Naive thymus-derived CD8-positive, alpha-beta T cell (primary cell): ENCODE measurements around the gene ACBD6. TPM values are rescaled to one million over a fixed set of nuclear protein-coding genes. Genes with fewer than 3 reads are reported as not detected.
A peak's percentile ranks its signal among the peaks of the same experiment; 100 is the strongest.

Experiments
- ATAC-seq, 2 donors: fragments of 150-1000 bp; cut with Tn5 transposase in 1 of 2; sonication (Bioruptor Pico), chemical (Tn5 transposase) in 1 of 2; 1 replicate in 1 of 2; 2 replicates in 1 of 2; pipeline ENCODE4 v1.10.0; 2021; ENCODE audit warnings: mild to moderate bottlenecking in 2 of 2, moderate library complexity in 2 of 2
- POLR2A ChIA-PET: fragments of 350-600 bp; sonication (Branson Sonifier 250); formaldehyde crosslinking; loops from one replicate; lab custom pipeline; 2021; ENCODE audit warnings: antibody characterized with exemption; lab: Charles Lee
- DNase-seq, 10 donors: peaks; one replicate each; pipeline versions ENCODE4 v3.0.0 to v3.0.0-alpha.2; 2020 to 2022
- H3K27ac Mint-ChIP-seq, 10 donors: one replicate each; pipeline ENCODE4 v1.8.0; 2020 to 2022; ENCODE audit warnings: mild to moderate bottlenecking in 10 of 10, mixed read lengths in 10 of 10, moderate library complexity in 4 of 10, inconsistent platforms in 1 of 10
- H3K27me3 Mint-ChIP-seq, 5 donors: one replicate each; pipeline ENCODE4 v1.8.0; 2021 to 2022; ENCODE audit warnings: mixed read lengths in 5 of 5
- H3K36me3 Mint-ChIP-seq, 3 donors: one replicate each; pipeline ENCODE4 v1.8.0; 2020 to 2022; ENCODE audit warnings: mixed read lengths in 3 of 3, mild to moderate bottlenecking in 2 of 3, inconsistent platforms in 1 of 3
- H3K4me1 Mint-ChIP-seq, 4 donors: one replicate each; pipeline ENCODE4 v1.8.0; 2021 to 2022; ENCODE audit warnings: mixed read lengths in 4 of 4
- H3K4me3 Mint-ChIP-seq, 10 donors: one replicate each; pipeline ENCODE4 v1.8.0; 2020 to 2022; ENCODE audit warnings: mild to moderate bottlenecking in 10 of 10, mixed read lengths in 10 of 10, moderate library complexity in 6 of 10, inconsistent platforms in 1 of 10
- H3K9me3 Mint-ChIP-seq, 9 donors: one replicate each; pipeline ENCODE4 v1.8.0; 2020 to 2022; ENCODE audit warnings: mixed read lengths in 9 of 9, mild to moderate bottlenecking in 3 of 9, inconsistent platforms in 1 of 9, moderate library complexity in 1 of 9
- polyA plus RNA-seq, 3 donors: library from polyadenylated mRNA; unstranded; fragments of 300-500 nt; fragmentation: Illumina TruSeq; gene quantifications; one replicate each; pipeline ENCODE4 v1.2.3, GENCODE V29; 2021
- total RNA-seq, 8 experiments: library from RNA in 2 of 8; stranded (reverse) in 2 of 8; gene quantifications; one replicate each; pipeline ENCODE4 v1.2.3 and lab custom pipeline; 2021 to 2026

Gene ACBD6
- total and polyA plus RNA-seq, 5 experiments from 2014 or later = 45.8 to 63.6 (median 46.4) TPM

DNA sequence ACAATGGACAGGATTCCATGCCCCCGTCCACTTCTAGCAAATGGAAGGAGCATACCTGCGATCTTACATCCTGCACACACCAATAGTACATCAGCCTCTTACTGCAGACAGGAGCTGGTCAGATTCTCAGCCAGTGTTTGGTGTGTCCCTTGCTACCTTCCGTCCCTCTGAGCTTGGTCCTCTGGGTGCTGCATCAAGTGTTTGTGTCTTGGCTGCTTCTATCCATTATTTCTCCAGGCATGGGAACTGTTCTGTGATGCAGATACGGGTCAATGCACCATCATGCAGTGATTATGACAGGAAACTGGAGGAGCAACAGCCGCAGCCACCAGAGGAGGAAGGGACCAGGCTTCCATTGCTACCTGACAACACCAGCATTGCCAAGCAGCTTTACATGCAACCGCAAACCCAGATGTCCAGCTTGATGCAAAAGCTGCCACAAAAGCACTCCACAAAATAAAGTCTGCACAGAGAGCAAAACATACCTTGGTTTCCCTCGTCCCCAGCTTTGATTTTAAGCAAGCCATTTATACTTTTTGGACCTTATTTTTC lies 34.5 kb upstream of the ACBD6 start:
- H3K36me3 Mint-ChIP-seq = no peaks in the 10 kb centered on the region
- H3K9me3 Mint-ChIP-seq = no peaks in the 10 kb centered on the region
- ATAC-seq (no peak), DNase-seq (no peak)
- H3K4me1 Mint-ChIP-seq = peaks cover 0 to 6% (median 0%) of the 10 kb centered on the region in 4 donors
- H3K27me3 Mint-ChIP-seq = peaks cover 0 to 8% (median 0%) of the 10 kb centered on the region in 5 donors
- POLR2A ChIA-PET = no interaction called here
- H3K27ac Mint-ChIP-seq = peak overlapping the region in 1 of 10 donors; percentile 37
- H3K4me3 Mint-ChIP-seq = no peak overlapping the region

DNA sequence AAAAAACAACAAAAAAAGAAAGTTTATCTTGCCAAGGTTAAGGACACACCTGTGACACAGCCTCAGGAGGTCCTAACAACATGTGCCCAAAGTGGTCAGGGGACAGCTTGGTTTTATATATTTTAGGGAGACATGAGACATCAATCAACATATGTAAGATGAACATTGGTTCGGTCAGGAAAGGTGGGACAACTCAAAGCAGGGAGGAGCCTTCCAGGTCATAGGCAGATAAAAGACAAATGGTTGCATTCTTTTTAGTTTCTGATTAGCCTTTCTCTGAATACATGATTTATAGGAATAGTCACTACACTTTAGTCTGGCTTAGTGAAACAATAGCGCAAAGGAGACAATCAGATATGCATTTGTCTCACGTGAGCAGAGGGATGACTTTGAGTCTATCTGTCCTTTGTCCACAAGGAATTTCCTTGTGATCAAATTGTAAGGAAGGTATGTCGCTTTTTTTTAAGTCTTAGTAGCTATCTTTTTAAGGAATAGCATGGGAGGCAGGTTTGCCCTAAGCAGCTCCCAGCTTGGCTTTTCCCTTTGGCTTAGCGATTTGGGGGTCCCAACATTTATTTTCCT lies 33.1 kb upstream of the ACBD6 start:
- no peak overlapping the region for H3K4me3 Mint-ChIP-seq
- POLR2A ChIA-PET = no interaction called here
- H3K9me3 Mint-ChIP-seq = no peaks in the 10 kb centered on the region
- H3K27ac Mint-ChIP-seq = no peak overlapping the region
- no peaks in the 10 kb centered on the region for H3K36me3 Mint-ChIP-seq
- peaks cover 0 to 6% (median 0%) of the 10 kb centered on the region in 4 donors for H3K4me1 Mint-ChIP-seq
- DNase-seq (no peak), ATAC-seq (no peak)
- peaks cover 0 to 8% (median 0%) of the 10 kb centered on the region in 5 donors for H3K27me3 Mint-ChIP-seq

DNA sequence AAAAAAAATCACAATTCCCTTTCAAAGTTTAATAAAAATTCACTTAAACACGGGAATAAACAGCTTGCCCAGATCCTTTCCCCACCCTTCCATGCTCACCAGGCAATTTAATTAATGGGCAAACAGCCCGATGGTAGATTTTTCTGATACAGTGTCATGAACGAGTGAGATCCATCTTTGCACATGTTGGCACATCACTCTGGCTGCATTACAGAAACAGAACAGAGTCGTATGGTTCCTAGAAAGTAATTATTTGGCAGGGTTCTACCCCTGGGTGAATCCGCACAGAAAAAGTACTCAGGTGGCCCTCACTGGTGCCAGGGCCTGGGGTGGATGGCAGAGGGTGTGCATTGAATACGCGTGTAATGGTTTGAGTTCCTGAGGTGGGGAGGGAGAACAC lies 31.8 kb upstream of the ACBD6 start:
- no peak for DNase-seq
- POLR2A ChIA-PET = no interaction called here
- no peak for ATAC-seq
- H3K27ac Mint-ChIP-seq = no peak overlapping the region
- no peaks in the 10 kb centered on the region for H3K36me3 Mint-ChIP-seq
- H3K4me3 Mint-ChIP-seq = no peak overlapping the region
- peaks cover 0 to 8% (median 0%) of the 10 kb centered on the region in 5 donors for H3K27me3 Mint-ChIP-seq
- peaks cover 0 to 6% (median 0%) of the 10 kb centered on the region in 4 donors for H3K4me1 Mint-ChIP-seq
- H3K9me3 Mint-ChIP-seq = no peaks in the 10 kb centered on the region

DNA sequence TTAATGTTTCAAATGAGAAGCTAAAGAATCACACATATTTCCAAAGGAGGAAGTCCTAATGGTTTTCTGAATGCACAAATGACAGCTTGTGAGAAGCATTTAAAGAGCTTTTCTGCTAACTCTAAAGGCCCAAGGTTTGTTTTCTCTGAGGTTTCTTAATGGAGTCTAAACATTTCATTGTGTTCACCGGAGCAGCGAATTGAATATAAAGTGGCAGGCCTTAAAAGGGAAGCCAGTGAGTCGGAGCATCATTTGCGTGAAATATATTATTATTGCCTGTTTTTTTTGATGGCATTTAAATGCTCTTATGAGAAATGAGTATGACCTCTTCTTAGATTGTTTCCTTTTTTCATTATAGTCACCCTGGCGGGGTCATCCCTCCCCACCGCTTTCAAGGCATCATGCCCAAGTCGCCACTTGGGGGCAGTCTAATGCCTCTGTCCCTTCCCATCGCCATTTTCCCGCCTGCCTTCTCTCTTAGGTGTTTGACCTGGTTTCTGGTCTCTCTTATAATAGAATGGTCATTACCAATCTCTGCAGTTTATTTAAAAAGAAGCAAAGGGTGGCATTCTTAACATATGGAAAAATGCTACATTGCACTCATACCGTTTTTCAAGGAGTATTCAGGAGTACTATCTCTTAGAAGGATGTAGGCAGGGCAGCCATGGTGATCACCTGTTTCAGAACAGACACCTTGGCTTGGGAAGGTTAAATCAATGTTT lies 31.1 kb upstream of the ACBD6 start:
- Mint-ChIP-seq H3K9me3 (no peaks in the 10 kb centered on the region), H3K27ac (no peak overlapping the region), H3K4me3 (no peak overlapping the region), H3K36me3 (no peaks in the 10 kb centered on the region), H3K4me1 (peaks cover 0 to 6% (median 0%) of the 10 kb centered on the region in 4 donors), H3K27me3 (peaks cover 0 to 8% (median 0%) of the 10 kb centered on the region in 5 donors)
- peak; percentile 58 to 62 for ATAC-seq
- DNase-seq = peak; percentile 17 to 73 (median 42)
- POLR2A ChIA-PET = no interaction called here

DNA sequence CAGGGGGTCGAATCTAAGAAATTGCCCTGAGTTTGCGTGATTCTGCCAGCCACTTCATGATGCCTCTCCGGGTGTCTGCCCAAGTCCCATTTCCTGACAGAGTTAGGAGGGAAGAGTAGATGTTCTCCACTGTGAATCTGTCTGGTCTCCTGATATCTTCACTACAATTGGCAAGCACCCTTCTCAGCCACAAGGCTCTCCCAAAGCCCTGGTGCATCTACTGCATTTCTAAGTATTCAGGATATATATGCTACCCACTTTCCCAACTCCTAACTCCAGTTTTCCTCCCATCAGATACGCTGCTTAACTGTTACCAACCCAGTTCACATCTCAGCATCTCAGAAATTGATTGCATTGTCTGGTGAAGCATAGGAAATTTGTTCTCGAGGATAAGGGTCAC lies 30.5 kb upstream of the ACBD6 start:
- Mint-ChIP-seq H3K36me3 (no peaks in the 10 kb centered on the region), H3K27me3 (peaks cover 0 to 8% (median 0%) of the 10 kb centered on the region in 5 donors)
- POLR2A ChIA-PET = no interaction called here

DNA sequence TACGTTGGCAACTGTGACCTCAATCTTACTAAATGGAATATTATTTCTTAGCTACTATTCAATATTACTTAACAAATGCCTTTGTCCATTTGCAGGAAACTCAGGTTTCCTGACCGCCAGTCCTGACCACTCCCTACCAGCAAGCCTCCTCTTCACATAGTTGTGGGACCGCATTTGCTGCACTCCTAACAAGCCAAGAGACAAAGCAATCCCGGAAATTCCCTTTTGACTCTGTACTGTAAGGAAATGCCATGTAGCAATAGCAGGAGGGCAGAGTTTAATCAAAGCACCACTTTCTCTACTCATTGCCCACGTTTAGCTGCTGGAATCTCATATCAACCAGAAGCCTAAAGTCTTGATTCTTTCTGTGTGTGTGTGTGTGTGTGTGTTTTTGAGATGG lies 28.1 kb upstream of the ACBD6 start:
- H3K9me3 Mint-ChIP-seq = no peaks in the 10 kb centered on the region
- peaks cover 0 to 9% (median 2%) of the 10 kb centered on the region in 4 donors for H3K4me1 Mint-ChIP-seq
- no peak for DNase-seq
- no peak for ATAC-seq
- H3K36me3 Mint-ChIP-seq = no peaks in the 10 kb centered on the region
- H3K4me3 Mint-ChIP-seq = no peak overlapping the region
- POLR2A ChIA-PET = interaction anchor here (0.7 kb wide), 1 partner anchor 371 kb away, joined by 4 read pairs; no protein-coding TSS in a partner anchor
- H3K27ac Mint-ChIP-seq = no peak overlapping the region
- peaks cover 0 to 10% (median 0%) of the 10 kb centered on the region in 5 donors for H3K27me3 Mint-ChIP-seq

More for the DNA sequence above, 30.5 kb upstream of the ACBD6 start:
- H3K4me1 Mint-ChIP-seq = peaks cover 0 to 6% (median 0%) of the 10 kb centered on the region in 4 donors
- DNase-seq = no peak
- no peak overlapping the region for H3K4me3 Mint-ChIP-seq
- no peak for ATAC-seq
- H3K9me3 Mint-ChIP-seq = no peaks in the 10 kb centered on the region
- H3K27ac Mint-ChIP-seq = no peak overlapping the region

DNA sequence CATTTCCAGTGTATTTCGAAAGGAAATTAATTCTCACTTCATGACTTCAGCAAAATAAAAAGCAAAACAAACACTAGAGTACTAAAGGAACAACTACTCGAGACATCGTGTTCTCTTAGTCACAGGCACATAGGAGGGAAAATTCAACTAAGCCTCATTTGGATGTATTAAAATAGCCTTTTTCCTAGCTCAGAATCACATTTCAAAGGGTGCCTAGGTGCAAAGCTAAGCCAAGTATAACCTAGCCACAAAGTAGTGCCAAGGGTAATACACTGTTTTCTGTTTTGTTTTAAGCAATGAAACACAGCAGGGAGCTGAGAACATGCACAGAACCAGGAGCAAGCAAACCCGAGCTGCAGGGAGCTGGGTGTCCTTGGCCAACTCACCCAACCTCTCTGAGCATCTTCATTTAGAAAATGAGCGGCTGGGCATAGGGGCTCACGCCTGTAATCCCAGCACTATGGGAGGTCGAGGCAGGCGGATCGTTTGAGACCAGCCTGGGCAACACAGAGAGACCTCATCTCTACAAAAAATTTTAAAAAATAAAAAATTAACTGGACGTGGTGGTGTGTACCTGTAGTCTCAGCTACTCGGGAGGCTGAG lies 26.6 kb upstream of the ACBD6 start:
- no peak overlapping the region for H3K27ac Mint-ChIP-seq
- POLR2A ChIA-PET = no interaction called here
- no peak overlapping the region for H3K4me3 Mint-ChIP-seq
- no peaks in the 10 kb centered on the region for H3K36me3 Mint-ChIP-seq
- ATAC-seq = no peak
- H3K27me3 Mint-ChIP-seq = peaks cover 0 to 6% (median 0%) of the 10 kb centered on the region in 5 donors
- H3K4me1 Mint-ChIP-seq = peaks cover 0 to 11% (median 4%) of the 10 kb centered on the region in 4 donors
- no peaks in the 10 kb centered on the region for H3K9me3 Mint-ChIP-seq
- no peak for DNase-seq

DNA sequence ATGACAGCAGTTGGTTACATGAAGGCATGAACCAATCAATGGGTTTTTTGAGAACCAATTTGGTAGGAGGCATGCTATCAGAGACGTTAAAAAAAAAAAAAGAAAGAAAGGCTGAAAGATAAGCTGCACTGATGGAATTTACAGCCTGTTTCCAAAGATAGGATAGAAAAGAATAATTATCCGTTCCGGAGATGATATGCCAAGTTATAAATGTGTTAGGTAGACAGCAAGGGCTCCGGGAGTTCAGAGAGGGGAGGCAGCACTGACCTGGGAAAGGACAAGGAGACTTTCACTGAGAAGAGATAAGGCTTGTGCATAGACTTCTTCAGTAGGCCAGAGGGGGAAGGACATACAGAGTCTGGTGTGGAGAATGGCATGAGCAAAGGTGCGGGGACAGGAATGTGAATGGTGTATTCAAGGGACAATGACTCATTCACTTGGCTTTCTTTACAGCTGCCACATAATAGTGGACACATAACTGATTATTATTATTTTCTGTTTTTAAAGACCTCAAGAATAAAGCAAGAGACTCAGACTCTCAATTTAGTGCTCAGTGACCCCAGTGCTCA lies 24.8 kb upstream of the ACBD6 start:
- Mint-ChIP-seq H3K36me3 (no peaks in the 10 kb centered on the region), H3K4me1 (peaks cover 0 to 7% (median 3%) of the 10 kb centered on the region in 4 donors), H3K9me3 (no peaks in the 10 kb centered on the region), H3K4me3 (no peak overlapping the region), H3K27ac (peak overlapping the region in 1 of 10 donors; percentile 5), H3K27me3 (peaks cover 0 to 6% (median 0%) of the 10 kb centered on the region in 5 donors)
- DNase-seq = no peak
- ATAC-seq = no peak
- POLR2A ChIA-PET = no interaction called here

DNA sequence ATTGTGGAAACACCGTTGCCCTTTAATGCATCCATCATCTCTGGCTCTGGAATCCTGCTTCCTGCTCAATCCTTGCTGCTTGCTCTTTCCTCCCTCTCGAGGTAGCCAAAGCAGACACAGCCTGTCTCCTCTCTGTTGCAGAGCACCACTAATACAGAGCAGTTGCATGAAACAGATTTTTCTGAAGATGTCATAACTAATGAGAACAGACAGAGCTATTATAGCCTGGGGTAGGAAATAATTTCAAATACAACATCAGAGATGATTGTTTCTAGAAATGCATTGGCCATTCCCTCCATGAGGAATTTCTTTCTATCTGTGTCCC lies 23.3 kb upstream of the ACBD6 start:
- ATAC-seq (no peak), DNase-seq (no peak)
- H3K27ac Mint-ChIP-seq = peak overlapping the region in 1 of 10 donors; percentile 86
- no peaks in the 10 kb centered on the region for H3K9me3 Mint-ChIP-seq
- POLR2A ChIA-PET = no interaction called here
- no peak overlapping the region for H3K4me3 Mint-ChIP-seq
- no peaks in the 10 kb centered on the region for H3K36me3 Mint-ChIP-seq
- peaks cover 0 to 7% (median 3%) of the 10 kb centered on the region in 4 donors for H3K4me1 Mint-ChIP-seq
- peaks cover 0 to 6% (median 0%) of the 10 kb centered on the region in 5 donors for H3K27me3 Mint-ChIP-seq

DNA sequence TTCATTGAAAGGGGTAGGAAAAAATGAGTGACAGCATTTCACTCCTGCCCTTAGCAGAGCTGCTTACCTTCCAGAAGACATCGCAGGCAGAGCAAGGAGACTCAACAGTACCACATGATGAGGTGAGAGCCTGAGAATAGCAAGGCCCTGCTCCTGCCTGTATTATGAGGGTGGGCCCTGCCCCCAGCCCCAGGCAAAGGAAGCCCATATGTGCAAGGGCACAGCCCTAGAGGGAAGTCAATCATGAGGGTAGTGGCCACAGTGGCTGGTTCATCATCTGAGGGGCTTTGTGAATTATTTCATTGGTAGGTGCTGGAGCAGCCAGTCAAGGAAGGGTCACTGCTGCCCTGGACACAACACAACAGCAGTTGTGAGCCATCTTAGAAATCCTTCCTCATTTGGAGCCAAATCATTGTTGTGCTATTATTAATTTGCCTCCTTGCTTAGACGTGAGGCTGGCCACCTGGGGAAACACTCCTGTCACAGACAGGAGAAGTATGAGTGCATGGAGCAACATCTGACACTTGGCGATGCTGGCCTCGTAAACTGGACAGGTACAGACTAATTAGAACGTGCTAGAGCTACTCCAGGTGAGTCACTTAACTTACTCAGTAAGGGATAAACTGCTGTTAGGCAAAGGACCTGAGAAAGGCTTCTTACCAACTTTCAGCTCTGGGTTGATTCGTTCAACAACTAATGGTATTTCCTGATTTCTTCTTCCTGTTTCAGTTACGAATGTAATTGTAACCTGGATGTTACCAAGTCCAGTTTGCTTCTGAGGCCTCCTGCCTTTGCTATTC lies 22.7 kb upstream of the ACBD6 start:
- POLR2A ChIA-PET = no interaction called here
- peaks cover 0 to 6% (median under 1%) of the 10 kb centered on the region in 5 donors for H3K27me3 Mint-ChIP-seq
- H3K27ac Mint-ChIP-seq = peak overlapping the region in 1 of 10 donors; percentile 86
- no peaks in the 10 kb centered on the region for H3K9me3 Mint-ChIP-seq
- H3K4me1 Mint-ChIP-seq = peaks cover 0 to 7% (median 3%) of the 10 kb centered on the region in 4 donors
- no peak for DNase-seq
- H3K4me3 Mint-ChIP-seq = no peak overlapping the region
- no peaks in the 10 kb centered on the region for H3K36me3 Mint-ChIP-seq
- ATAC-seq = no peak

DNA sequence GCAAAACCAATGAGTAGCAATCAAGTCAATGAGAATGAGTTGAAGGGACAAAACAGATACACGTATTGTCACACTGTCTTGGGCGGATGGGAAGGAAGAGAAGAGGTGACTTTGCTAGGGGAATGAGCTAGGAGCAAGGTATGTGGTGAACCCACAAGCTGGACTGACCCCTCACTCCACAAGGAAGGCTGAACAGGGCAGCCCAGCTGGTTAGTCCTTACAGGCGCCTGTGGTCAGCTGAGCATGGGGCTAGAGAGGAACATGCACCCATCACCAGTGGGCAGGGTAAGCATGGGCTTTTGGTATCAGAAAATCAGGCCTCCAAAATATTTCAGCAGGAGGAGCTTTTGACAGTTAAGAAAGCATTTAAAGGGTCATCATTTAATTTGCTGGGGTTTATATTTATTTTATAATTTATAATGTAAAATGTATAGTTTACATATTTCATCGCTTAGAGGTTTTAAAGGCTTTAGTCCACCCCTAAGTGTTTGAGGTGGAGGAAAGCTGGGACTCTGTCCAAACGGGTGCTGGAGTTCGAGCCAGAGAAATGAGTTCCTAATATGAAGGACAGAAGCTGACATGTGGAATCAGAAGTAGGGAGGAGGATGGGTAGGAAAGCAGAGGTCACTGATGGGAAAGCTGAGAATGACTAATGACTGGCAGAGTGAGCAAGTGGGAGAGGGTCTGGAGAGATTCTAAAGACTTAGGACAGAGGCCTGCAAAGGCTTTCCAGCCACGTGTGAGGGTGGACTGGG lies 22.0 kb upstream of the ACBD6 start:
- Mint-ChIP-seq H3K9me3 (no peaks in the 10 kb centered on the region), H3K4me3 (peak overlapping the region in 1 of 10 donors; percentile 20), H3K27me3 (peaks cover 0 to 14% (median 6%) of the 10 kb centered on the region in 5 donors), H3K27ac (no peak overlapping the region), H3K36me3 (no peaks in the 10 kb centered on the region), H3K4me1 (peaks cover 0 to 7% (median 3%) of the 10 kb centered on the region in 4 donors)
- no peak for ATAC-seq
- POLR2A ChIA-PET = no interaction called here
- no peak for DNase-seq

DNA sequence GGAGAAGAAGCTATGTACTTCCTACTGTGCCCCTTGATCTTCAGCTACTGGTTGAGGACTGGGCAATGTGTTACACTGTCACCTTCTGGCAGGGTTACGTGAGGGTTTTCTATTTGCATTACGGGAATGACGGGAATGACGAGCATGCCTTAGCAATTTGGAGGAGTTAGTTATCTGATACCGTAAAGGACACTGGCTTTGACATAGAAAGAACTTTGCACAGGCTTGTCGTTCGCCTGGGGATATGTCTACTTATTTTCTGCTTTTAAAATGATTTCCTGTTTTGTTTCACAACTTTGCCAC lies 19.8 kb upstream of the ACBD6 start:
- H3K9me3 Mint-ChIP-seq = no peaks in the 10 kb centered on the region
- no peaks in the 10 kb centered on the region for H3K36me3 Mint-ChIP-seq
- H3K27me3 Mint-ChIP-seq = peaks cover 0 to 15% (median 6%) of the 10 kb centered on the region in 5 donors
- H3K4me1 Mint-ChIP-seq = peaks cover 0 to 7% (median 3%) of the 10 kb centered on the region in 4 donors
- no peak overlapping the region for H3K4me3 Mint-ChIP-seq
- DNase-seq (no peak), ATAC-seq (no peak)
- no peak overlapping the region for H3K27ac Mint-ChIP-seq
- POLR2A ChIA-PET = no interaction called here
